Measurements from ENCODE around the gene POLR3A.

- TF ChIP-seq CTCF (IDR thresholded peaks at IDR 0.05; ENCODE audit: low read depth, low read length) (no peak), EZH2phosphoT487 (IDR thresholded peaks at IDR 0.05; ENCODE audit: low read depth) (no peak)
Measured at GRCh38 chr10:77955136-77955535, 74.2 kb downstream of the POLR3A start.

Data from OCI-LY3 (cell line).